HepG2 (cell line): Measurements from ENCODE around the gene MDP1. TPM values are rescaled to one million over a fixed set of nuclear protein-coding genes. Genes with fewer than 3 reads are reported as not detected.
A peak's percentile ranks its signal among the peaks of the same experiment; 100 is the strongest.

Source experiments
- DR1 ChIP-seq: sonication (generic); formaldehyde crosslinking; IDR thresholded peaks from 2 replicates; pipeline ENCODE4 v1.8.0; 2021; ENCODE audit warnings: mild to moderate bottlenecking, missing genetic modification reagents, inconsistent platforms
- ELF4 ChIP-seq: sonication (generic); formaldehyde crosslinking; IDR thresholded peaks from 2 replicates; pipeline ENCODE4 v1.5.0; 2020; ENCODE audit warnings: missing genetic modification reagents, mild to moderate bottlenecking, moderate library complexity, borderline replicate concordance
- GATAD1 ChIP-seq: IDR thresholded peaks from 2 replicates; pipeline ENCODE4 v1.6.1; 2016; ENCODE audit warnings: missing genetic modification reagents, missing compliant biosample characterization
- GATAD2A ChIP-seq: IDR thresholded peaks from 2 replicates; pipeline ENCODE4 v1.6.1; 2016
- GRHL1 ChIP-seq: sonication (generic); formaldehyde crosslinking; conservative IDR thresholded peaks from 2 replicates; pipeline ENCODE4 v1.8.0; 2022; ENCODE audit warnings: missing genetic modification reagents
- HDAC2 ChIP-seq: sonication (generic); formaldehyde crosslinking; IDR thresholded peaks from 2 replicates; pipeline ENCODE4 v1.4.0; 2020; ENCODE audit warnings: missing genetic modification reagents
- KAT2B ChIP-seq: fragments of 150-350 bp; IDR thresholded peaks from 2 replicates; pipeline ENCODE4 v1.6.1; 2014; ENCODE audit warnings: low read depth, low read length, borderline replicate concordance
- MAX ChIP-seq: IDR thresholded peaks from 2 replicates; pipeline ENCODE4 v1.6.1; 2012; ENCODE audit warnings: inconsistent platforms
- NR2C2 ChIP-seq: sonication (generic); formaldehyde crosslinking; IDR thresholded peaks from 2 replicates; pipeline ENCODE4 v1.4.0; 2020; ENCODE audit warnings: missing genetic modification reagents, mild to moderate bottlenecking, moderate library complexity, borderline replicate concordance
- PCBP1 ChIP-seq: fragments of 200-400 bp; formaldehyde crosslinking; IDR thresholded peaks from 2 replicates; pipeline ENCODE4 v1.6.1; 2017; ENCODE audit warnings: mild to moderate bottlenecking, low read depth, low read length, borderline replicate concordance
- PHF21A ChIP-seq: sonication (generic); formaldehyde crosslinking; IDR thresholded peaks from 2 replicates; pipeline ENCODE4 v1.5.0; 2020; ENCODE audit warnings: mild to moderate bottlenecking, missing genetic modification reagents
- POLR2G ChIP-seq: fragments of 200-400 bp; formaldehyde crosslinking; IDR thresholded peaks from 2 replicates; pipeline ENCODE4 v1.6.1; 2018; ENCODE audit warnings: mild to moderate bottlenecking, low read depth, low read length, moderate library complexity
- REL ChIP-seq: sonication (generic); formaldehyde crosslinking; conservative IDR thresholded peaks from 2 replicates; pipeline ENCODE4 v1.8.0; 2022; ENCODE audit warnings: mild to moderate bottlenecking, missing genetic modification reagents, moderate library complexity
- SMC3 ChIP-seq: IDR thresholded peaks from 2 replicates; pipeline ENCODE4 v1.6.1; 2011; ENCODE audit warnings: low read length, improper control_type of control experiment
- SSRP1 ChIP-seq: IDR thresholded peaks from 2 replicates; pipeline ENCODE4 v1.6.1; 2016; ENCODE audit warnings: control low read depth
- SYNCRIP ChIP-seq: fragments of 200-400 bp; formaldehyde crosslinking; IDR thresholded peaks from 2 replicates; pipeline ENCODE4 v1.6.1; 2018; ENCODE audit warnings: mild to moderate bottlenecking, low read depth, low read length; ENCODE audit not compliant: insufficient read depth
- ZFP91 ChIP-seq: sonication (generic); formaldehyde crosslinking; IDR thresholded peaks from 2 replicates; pipeline ENCODE4 v1.9.0; 2022; ENCODE audit warnings: missing genetic modification reagents, mild to moderate bottlenecking, borderline replicate concordance
- ZNF296 ChIP-seq: sonication (generic); formaldehyde crosslinking; conservative IDR thresholded peaks from 2 replicates; pipeline ENCODE4 v1.5.0; 2020; ENCODE audit warnings: mild to moderate bottlenecking, missing genetic modification reagents
- ZNF343 ChIP-seq: sonication (generic); formaldehyde crosslinking; IDR thresholded peaks from 2 replicates; pipeline ENCODE4 v1.4.0; 2020; ENCODE audit warnings: mild to moderate bottlenecking, missing genetic modification reagents
- ZNF562 ChIP-seq: sonication (generic); formaldehyde crosslinking; IDR thresholded peaks from 2 replicates; pipeline ENCODE4 v1.8.0; 2022; ENCODE audit warnings: missing genetic modification reagents, borderline replicate concordance
- ZNF678 ChIP-seq: sonication (generic); formaldehyde crosslinking; IDR thresholded peaks from 2 replicates; pipeline ENCODE4 v1.4.0; 2020; ENCODE audit warnings: mild to moderate bottlenecking, missing genetic modification reagents
- ZNF691 ChIP-seq: sonication (generic); formaldehyde crosslinking; IDR thresholded peaks from 2 replicates; pipeline ENCODE4 v1.4.0; 2020; ENCODE audit warnings: missing genetic modification reagents, low read depth, mild to moderate bottlenecking, borderline replicate concordance
- ZNF740 ChIP-seq: sonication (generic); formaldehyde crosslinking; IDR thresholded peaks from 2 replicates; pipeline ENCODE4 v1.4.0; 2020; ENCODE audit warnings: missing genetic modification reagents
- ZNF75D ChIP-seq: sonication (generic); formaldehyde crosslinking; IDR thresholded peaks from 2 replicates; pipeline ENCODE4 v1.8.1; 2023; ENCODE audit warnings: missing genetic modification reagents, mild to moderate bottlenecking, borderline replicate concordance
- ZNF781 ChIP-seq: sonication (generic); formaldehyde crosslinking; IDR thresholded peaks from 2 replicates; pipeline ENCODE4 v1.5.1; 2020; ENCODE audit warnings: borderline replicate concordance, mild to moderate bottlenecking, missing genetic modification reagents; ENCODE audit errors: not compliant biosample characterization
- ZSCAN25 ChIP-seq: sonication (generic); formaldehyde crosslinking; IDR thresholded peaks from 2 replicates; pipeline ENCODE4 v1.8.0; 2022; ENCODE audit warnings: mild to moderate bottlenecking, missing genetic modification reagents
- polyA plus RNA-seq, 8 experiments: library from polyadenylated mRNA; depleted of rRNA in 3 of 8; stranded (reverse) in 7 of 8; unstranded in 1 of 8; fragments of >200 nt; fragmentation: Illumina TruSeq in 4 of 8; extraction: Trizol in 4 of 8; gene quantifications; 2 replicates each; pipeline versions ENCODE4 v1.2.1 to v1.2.3, GENCODE V29; 2011 to 2016; ENCODE audit warnings: low read depth in 4 of 8, missing spikeins in 1 of 8, mixed read lengths in 1 of 8; ENCODE audit not compliant: insufficient read depth in 1 of 8
- total RNA-seq, 5 experiments: library from RNA; depleted of rRNA; stranded (reverse); fragments of >200 nt; fragmentation: Illumina TruSeq; extraction: Trizol; gene quantifications; 2 replicates each; pipeline ENCODE4 v1.2.3, GENCODE V29; 2016; ENCODE audit warnings: low read depth in 1 of 5

The MDP1 gene
- total and polyA plus RNA-seq, 2 of the 13 experiments (the other 11 are each of a cell fraction or from before 2014, with no cell fraction given) = 44.1 to 48.7 TPM

- TF ChIP-seq REL (CRISPR knock-in tag) (peak; percentile 84; the same call in 1 of the 2 replicates), NR2C2 (peak; percentile 93), ZNF691 (CRISPR knock-in tag) (peak; percentile 99), MAX (no peak), PCBP1 (peak; percentile 99), ZNF296 (no peak), GATAD1 (CRISPR knock-in tag) (peak; percentile 97), KAT2B (no peak), ZNF343 (peak; percentile 94), ELF4 (CRISPR knock-in tag) (no peak), SSRP1 (CRISPR knock-in tag) (peak; percentile 97), SMC3 (peak; percentile 73; the same call in 1 of the 2 replicates), SYNCRIP (no peak), HDAC2 (peak; percentile 91), ZSCAN25 (CRISPR knock-in tag) (peak; percentile 93), ZNF781 (CRISPR knock-in tag) (peak; percentile 99), ZNF678 (CRISPR knock-in tag) (peak; percentile 68), ZFP91 (peak; percentile 99), GRHL1 (no peak), ZNF75D (CRISPR knock-in tag) (no peak), DR1 (CRISPR knock-in tag) (no peak; the same call in 1 of the 2 replicates), ZNF740 (CRISPR knock-in tag) (peak; percentile 69; the same call in 1 of the 2 replicates), GATAD2A (CRISPR knock-in tag) (peak; percentile 96), ZNF562 (no peak; the same call in 1 of the 2 replicates), PHF21A (CRISPR knock-in tag) (no peak), POLR2G (peak; percentile 100)
Observed at GRCh38 chr14:24215495-24216344, at the start of gene MDP1 (continued).
